GM12878 (cell line): ENCODE data around the gene CR2. TPM values are rescaled to one million over a fixed set of nuclear protein-coding genes. Genes with fewer than 3 reads are reported as not detected.

Experiments used
- BMI1 ChIP-seq: fragments of 450-650 bp; IDR thresholded peaks from 2 replicates; pipeline ENCODE4 v1.6.1; 2016; ENCODE audit warnings: mild to moderate bottlenecking, moderate library complexity, borderline replicate concordance
- CBX5 ChIP-seq: sonication (generic); IDR thresholded peaks from 2 replicates; pipeline ENCODE4 v1.6.1; 2016; ENCODE audit warnings: low read depth, moderate library complexity, mild to moderate bottlenecking, inconsistent platforms
- CHD4 ChIP-seq: fragments of 200-600 bp; sonication (generic); IDR thresholded peaks from 2 replicates; pipeline ENCODE4 v1.6.1; 2016; ENCODE audit warnings: mild to moderate bottlenecking
- EP300 ChIP-seq, 2 experiments: fragments of 150-350 bp in 1 of 2; IDR thresholded peaks; 2 replicates each; pipeline ENCODE4 v1.6.1; 2011 to 2012; ENCODE audit warnings: low read depth in 2 of 2, low read length in 2 of 2, borderline replicate concordance in 1 of 2, improper control_type of control experiment in 1 of 2, inconsistent platforms in 1 of 2; ENCODE audit not compliant: control insufficient read depth in 1 of 2
- ESRRA ChIP-seq: IDR thresholded peaks from 2 replicates; pipeline ENCODE4 v1.6.1; 2012; ENCODE audit warnings: mild to moderate bottlenecking, low read length, improper control_type of control experiment
- GATAD2B ChIP-seq: fragments of 450-650 bp; conservative IDR thresholded peaks from 2 replicates; pipeline ENCODE4 v1.6.1; 2017; ENCODE audit warnings: low read depth, mild to moderate bottlenecking, moderate library complexity
- HCFC1 ChIP-seq: fragments of 150-350 bp; IDR thresholded peaks from 2 replicates; pipeline ENCODE4 v1.6.1; 2014; ENCODE audit warnings: low read length
- IRF4 ChIP-seq: IDR thresholded peaks from 2 replicates; pipeline ENCODE4 v1.6.1; 2011; ENCODE audit warnings: low read depth, low read length
- IRF5 ChIP-seq: fragments of 450-650 bp; IDR thresholded peaks from 2 replicates; pipeline ENCODE4 v1.6.1; 2017; ENCODE audit warnings: borderline replicate concordance
- MTA3 ChIP-seq: IDR thresholded peaks from 2 replicates; pipeline ENCODE4 v1.6.1; 2012; ENCODE audit warnings: low read length, inconsistent platforms, borderline replicate concordance
- MYB ChIP-seq: fragments of 150-350 bp; IDR thresholded peaks from 2 replicates; pipeline ENCODE4 v1.6.1; 2014; ENCODE audit warnings: mild to moderate bottlenecking, low read depth, low read length, borderline replicate concordance
- NFIC ChIP-seq: IDR thresholded peaks from 2 replicates; pipeline ENCODE4 v1.6.1; 2012; ENCODE audit warnings: low read depth, mild to moderate bottlenecking, inconsistent platforms, low read length, moderate library complexity
- NFXL1 ChIP-seq: fragments of 450-650 bp; IDR thresholded peaks from 2 replicates; pipeline ENCODE4 v1.6.1; 2017; ENCODE audit warnings: antibody characterized with exemption, mild to moderate bottlenecking, borderline replicate concordance
- NFYA ChIP-seq: IDR thresholded peaks from 2 replicates; pipeline ENCODE4 v1.6.1; 2011; ENCODE audit warnings: low read depth, mild to moderate bottlenecking, low read length, improper control_type of control experiment, borderline replicate concordance
- NR2C1 ChIP-seq: fragments of 450-650 bp; IDR thresholded peaks from 2 replicates; pipeline ENCODE4 v1.6.1; 2017; ENCODE audit warnings: antibody characterized with exemption, mild to moderate bottlenecking, moderate library complexity
- NRF1 ChIP-seq: conservative IDR thresholded peaks from 2 replicates; pipeline ENCODE4 v1.6.1; 2011; ENCODE audit warnings: mild to moderate bottlenecking, low read depth, low read length, improper control_type of control experiment
- PML ChIP-seq: IDR thresholded peaks from 2 replicates; pipeline ENCODE4 v1.6.1; 2012; ENCODE audit warnings: low read length, inconsistent platforms
- POLR2AphosphoS5 ChIP-seq: IDR thresholded peaks from 2 replicates; pipeline ENCODE4 v1.6.1; 2011; ENCODE audit warnings: mild to moderate bottlenecking, low read length, inconsistent platforms
- POU2F2 ChIP-seq: IDR thresholded peaks from 3 replicates; pipeline ENCODE4 v1.6.1; 2011; ENCODE audit warnings: low read depth, mild to moderate bottlenecking, low read length, borderline replicate concordance
- RAD21 ChIP-seq: IDR thresholded peaks from 2 replicates; pipeline ENCODE4 v1.6.1; 2011; ENCODE audit warnings: mild to moderate bottlenecking, low read depth, low read length, moderate library complexity; ENCODE audit not compliant: insufficient read depth
- RB1 ChIP-seq: fragments of 450-650 bp; formaldehyde crosslinking; IDR thresholded peaks from 2 replicates; pipeline ENCODE4 v1.6.1; 2017; ENCODE audit warnings: mild to moderate bottlenecking, borderline replicate concordance
- RUNX3 ChIP-seq: IDR thresholded peaks from 2 replicates; pipeline ENCODE4 v1.6.1; 2012; ENCODE audit warnings: low read length, inconsistent platforms
- SPI1 ChIP-seq: IDR thresholded peaks from 2 replicates; pipeline ENCODE4 v1.6.1; 2011; ENCODE audit warnings: low read depth, mild to moderate bottlenecking, low read length, moderate library complexity, borderline replicate concordance; ENCODE audit not compliant: insufficient read depth
- TBL1XR1 ChIP-seq: IDR thresholded peaks from 2 replicates; pipeline ENCODE4 v1.6.1; 2012; ENCODE audit warnings: low read depth, low read length, improper control_type of control experiment
- YBX1 ChIP-seq: fragments of 450-650 bp; IDR thresholded peaks from 2 replicates; pipeline ENCODE4 v1.6.1; 2016; ENCODE audit warnings: antibody characterized with exemption
- ZBED1 ChIP-seq: IDR thresholded peaks from 2 replicates; pipeline ENCODE4 v1.6.1; 2016; ENCODE audit warnings: borderline replicate concordance
- ZBTB33 ChIP-seq: fragments of 450-650 bp; IDR thresholded peaks from 2 replicates; pipeline ENCODE4 v1.6.1; 2017; ENCODE audit warnings: mild to moderate bottlenecking
- ZNF622 ChIP-seq: fragments of 450-650 bp; IDR thresholded peaks from 2 replicates; pipeline ENCODE4 v1.6.1; 2017; ENCODE audit warnings: mild to moderate bottlenecking, inconsistent platforms
- polyA plus RNA-seq, 11 experiments: library from polyadenylated mRNA; depleted of rRNA in 4 of 11; unstranded in 6 of 11; stranded (reverse) in 5 of 11; fragments of >200 nt; fragmentation: Nextera tagmentation in 4 of 11; fragmentation: Illumina TruSeq in 1 of 11; extraction: Ambion mirVana in 4 of 11; extraction: Trizol in 1 of 11; gene quantifications; 1 replicate in 1 of 11; 2 replicates in 10 of 11; pipeline versions ENCODE4 v1.2.1 to v1.2.3, GENCODE V29; 2011 to 2016; ENCODE audit warnings: inconsistent platforms in 2 of 11, missing spikeins in 2 of 11, low read depth in 1 of 11
- total RNA-seq, 4 experiments: library from RNA; depleted of rRNA in 3 of 4; stranded (reverse); fragments of >200 nt in 3 of 4; fragmentation: Illumina TruSeq in 1 of 4; extraction: Trizol in 1 of 4; gene quantifications; 2 replicates each; pipeline versions ENCODE4 v1.2.1 to v1.2.3, GENCODE V29; 2013 to 2021
- TF ChIP-seq, protein P1 (sequence below): fragments of 450-650 bp; IDR thresholded peaks from 2 replicates; pipeline ENCODE4 v1.6.1; 2017; ENCODE audit warnings: low read depth, mild to moderate bottlenecking, moderate library complexity

CR2 gene
- total and polyA plus RNA-seq, 10 of the 15 experiments (the other 5 are each of a cell fraction or from before 2014, with no cell fraction given) = 2.2 to 72.8 (median 50.6) TPM

- TF ChIP-seq EP300 (IDR thresholded peaks at IDR 0.05; ENCODE audit: borderline replicate concordance in 1 of 2, control insufficient read depth in 1 of 2, low read depth in 2 of 2, low read length in 2 of 2) (peak; percentile 60 to 64; a peak in 2 of 4 replicates), NFXL1 (no peak), CBX5 (peak; percentile 63; the same call in 1 of the 2 replicates), PML (no peak), NFIC (peak; percentile 79), YBX1 (no peak), MYB (no peak), NFYA (no peak), CHD4 (no peak), POU2F2 (peak; percentile 53; the same call in 1 of the 3 replicates), NR2C1 (no peak), ZNF622 (no peak), POLR2AphosphoS5 (no peak; the same call in 1 of the 2 replicates), NRF1 (no peak), GATAD2B (peak; percentile 78; the same call in 1 of the 2 replicates), MTA3 (peak; percentile 85), RB1 (no peak), HCFC1 (no peak), IRF5 (no peak), IRF4 (peak; percentile 82; the same call in 1 of the 2 replicates), RUNX3 (peak; percentile 94), RAD21 (no peak), ZBTB33 (no peak), ZBED1 (no peak; the same call in 1 of the 2 replicates), ESRRA (no peak), TBL1XR1 (0 out of 2 replicates have a peak, but pooled peaks have one; percentile 35), BMI1 (peak; percentile 45; the same call in 1 of the 2 replicates), SPI1 (0 out of 2 replicates have a peak, but pooled peaks have one; percentile 7)
- TF ChIP-seq, protein P1, sequence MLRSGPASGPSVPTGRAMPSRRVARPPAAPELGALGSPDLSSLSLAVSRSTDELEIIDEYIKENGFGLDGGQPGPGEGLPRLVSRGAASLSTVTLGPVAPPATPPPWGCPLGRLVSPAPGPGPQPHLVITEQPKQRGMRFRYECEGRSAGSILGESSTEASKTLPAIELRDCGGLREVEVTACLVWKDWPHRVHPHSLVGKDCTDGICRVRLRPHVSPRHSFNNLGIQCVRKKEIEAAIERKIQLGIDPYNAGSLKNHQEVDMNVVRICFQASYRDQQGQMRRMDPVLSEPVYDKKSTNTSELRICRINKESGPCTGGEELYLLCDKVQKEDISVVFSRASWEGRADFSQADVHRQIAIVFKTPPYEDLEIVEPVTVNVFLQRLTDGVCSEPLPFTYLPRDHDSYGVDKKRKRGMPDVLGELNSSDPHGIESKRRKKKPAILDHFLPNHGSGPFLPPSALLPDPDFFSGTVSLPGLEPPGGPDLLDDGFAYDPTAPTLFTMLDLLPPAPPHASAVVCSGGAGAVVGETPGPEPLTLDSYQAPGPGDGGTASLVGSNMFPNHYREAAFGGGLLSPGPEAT = peak; percentile 51; the same call in 1 of the 2 replicates
Observed at GRCh38 chr1:207414606-207415108, 39.5 kb upstream of the CR2 start (continued).
